ENCODE results near the gene ATP6V0C.

Gene ATP6V0C

GRCh38 chr16:2518823-2519710 lies 5.3 kb downstream of the ATP6V0C start:
- DNase-seq (ENCODE audit: extremely low read depth, low read depth): no peak
- TF ChIP-seq CTCF (IDR thresholded peaks at IDR 0.05; ENCODE audit: low read depth, low read length, missing control alignments): no peak
- H3K4me3 ChIP-seq (replicated peaks; ENCODE audit: low read depth, low read length): 0 out of 2 replicates have a peak overlapping the region, but pooled peaks have one; percentile 11

GRCh38 chr16:2519711-2520080 lies 5.9 kb downstream of the ATP6V0C start:
- DNase-seq (ENCODE audit: extremely low read depth, low read depth): no peak
- no peak for TF ChIP-seq CTCF (IDR thresholded peaks at IDR 0.05; ENCODE audit: low read depth, low read length, missing control alignments)
- peak overlapping the region; percentile 73; the same call in 1 of the 2 replicates for H3K4me3 ChIP-seq (replicated peaks; ENCODE audit: low read depth, low read length)

- peak within 1 kb of the TSS; percentile 73 for H3K4me3 ChIP-seq (replicated peaks; ENCODE audit: low read depth, low read length)
- peak; percentile 61 for DNase-seq (ENCODE audit: extremely low read depth, low read depth)
- no peak for TF ChIP-seq CTCF (IDR thresholded peaks at IDR 0.05; ENCODE audit: low read depth, low read length, missing control alignments)
Observed at GRCh38 chr16:2520097-2520783, 6.5 kb downstream of the ATP6V0C start, which contains the start of gene AMDHD2. Gene AMDHD2 (plus strand): TSS chr16:2520371. CDS start chr16:2520459, 88 bp downstream.

GRCh38 chr16:2520784-2521531 lies 7.2 kb downstream of the ATP6V0C start:
- TF ChIP-seq CTCF (IDR thresholded peaks at IDR 0.05; ENCODE audit: low read depth, low read length, missing control alignments): no peak
- peak overlapping the region; percentile 73 for H3K4me3 ChIP-seq (replicated peaks; ENCODE audit: low read depth, low read length)
- no peak for DNase-seq (ENCODE audit: extremely low read depth, low read depth)

GRCh38 chr16:2523801-2524231 lies 10.1 kb downstream of the ATP6V0C start:
- no peak for TF ChIP-seq CTCF (IDR thresholded peaks at IDR 0.05; ENCODE audit: low read depth, low read length, missing control alignments)
- DNase-seq (ENCODE audit: extremely low read depth, low read depth): no peak
- no peak overlapping the region for H3K4me3 ChIP-seq (replicated peaks; ENCODE audit: low read depth, low read length)

- no peak overlapping the region for H3K4me3 ChIP-seq (replicated peaks; ENCODE audit: low read depth, low read length)
- no peak for DNase-seq (ENCODE audit: extremely low read depth, low read depth)
- TF ChIP-seq CTCF (IDR thresholded peaks at IDR 0.05; ENCODE audit: low read depth, low read length, missing control alignments): no peak
Observed at GRCh38 chr16:2524339-2524938, 10.7 kb downstream of the ATP6V0C start.

Measured in HFF-Myc (cell line).